HG03565 (cell line): ENCODE data around the gene BCAP31.

Source experiments
- ATAC-seq: cut with Tn5 transposase; IDR thresholded peaks from one replicate; pipeline ENCODE4 v1.9.1; 2021; ENCODE audit warnings: mild to moderate bottlenecking, moderate library complexity; ENCODE audit not compliant: unreplicated experiment

The BCAP31 gene

DNA sequence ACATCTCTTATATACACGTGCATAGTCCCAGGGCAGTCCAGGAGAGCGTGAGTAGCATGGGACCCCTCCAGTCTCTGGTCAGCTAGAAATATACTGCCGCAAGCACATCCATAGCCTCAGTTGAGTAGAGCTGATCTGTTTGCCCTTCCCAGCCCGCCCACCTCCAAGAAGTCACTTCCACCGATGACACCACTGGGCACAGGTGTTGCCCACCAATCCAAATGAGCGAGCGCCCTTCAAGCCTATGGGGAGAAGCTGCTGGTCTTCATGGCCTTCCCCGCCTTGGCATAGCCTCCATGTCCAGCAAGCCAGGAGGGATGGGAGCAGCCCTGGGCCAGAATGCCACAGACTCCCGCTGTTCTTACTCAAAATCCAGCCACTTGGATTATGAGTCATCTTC lies 67.0 kb downstream of the BCAP31 start:
- no peak for ATAC-seq

DNA sequence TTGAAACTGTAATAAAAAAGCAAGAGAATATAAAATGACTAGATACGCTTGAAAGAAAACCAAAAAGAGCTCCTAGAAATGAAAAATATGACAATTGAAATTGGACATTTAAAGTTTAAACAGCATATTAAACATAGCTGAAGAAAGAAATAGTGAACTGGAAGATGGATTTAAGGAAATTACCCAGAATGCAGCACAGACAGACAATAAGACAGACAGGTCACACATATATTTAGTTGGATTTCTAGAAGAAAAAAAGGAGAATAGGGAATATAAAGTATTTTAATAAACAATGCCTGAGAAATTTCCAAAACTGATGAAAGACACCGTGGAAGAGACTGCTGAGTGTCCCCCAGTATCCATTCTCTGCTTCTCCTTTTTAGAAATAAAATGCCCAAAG lies 70.6 kb downstream of the BCAP31 start:
- no peak for ATAC-seq

DNA sequence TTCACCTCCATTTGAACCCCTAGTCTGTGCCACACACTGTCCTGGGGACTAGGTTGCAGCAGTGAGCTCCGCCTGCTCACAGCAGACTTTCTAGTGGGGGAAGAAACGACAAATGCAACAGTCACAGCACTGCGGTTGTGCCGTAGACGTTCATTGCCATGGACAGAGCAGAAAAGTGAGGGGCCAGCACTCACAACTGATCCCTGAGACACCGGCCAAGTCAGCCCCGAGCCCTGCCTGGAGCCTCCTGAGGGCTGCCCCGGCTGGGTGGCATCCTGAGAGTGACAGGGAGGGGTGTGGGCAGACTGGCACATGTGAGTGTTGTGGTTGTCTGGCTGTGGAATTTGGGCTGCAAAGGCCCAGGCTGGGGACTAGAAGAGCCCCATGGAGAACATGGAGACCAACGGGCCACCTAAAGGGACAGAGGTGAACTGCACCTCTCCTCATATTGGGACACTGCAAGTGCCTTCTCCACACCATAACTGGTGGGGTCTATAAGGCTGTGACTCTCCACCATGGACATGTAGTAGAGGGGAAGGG lies 72.6 kb downstream of the BCAP31 start:
- ATAC-seq = no peak

DNA sequence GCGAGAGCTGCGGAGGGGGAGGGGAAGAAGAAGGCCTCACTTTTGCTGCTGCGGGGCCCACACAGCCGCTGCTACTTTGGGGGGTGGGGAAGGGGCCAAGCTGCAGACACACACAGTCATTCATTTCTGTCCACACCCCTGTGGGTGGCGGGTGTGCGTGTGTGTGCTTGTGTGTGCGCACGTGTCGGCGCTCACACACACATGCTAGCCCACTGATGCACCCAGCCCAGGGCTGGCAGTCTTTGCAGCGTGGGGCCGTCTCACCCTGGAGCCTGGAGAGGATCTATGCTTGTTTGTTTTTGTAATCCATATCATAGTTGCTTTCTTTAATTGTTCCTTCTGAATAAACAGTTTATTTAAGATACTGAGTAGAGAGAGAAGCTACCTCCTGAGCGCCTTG lies 73.2 kb downstream of the BCAP31 start:
- ATAC-seq = no peak
